ENCODE results near the gene ARHGEF7. TPM values are rescaled to one million over a fixed set of nuclear protein-coding genes. Genes with fewer than 3 reads are reported as not detected.

ARHGEF7 gene
- total RNA-seq, 1 donor from 2014 or later: 95.7 TPM

DNA sequence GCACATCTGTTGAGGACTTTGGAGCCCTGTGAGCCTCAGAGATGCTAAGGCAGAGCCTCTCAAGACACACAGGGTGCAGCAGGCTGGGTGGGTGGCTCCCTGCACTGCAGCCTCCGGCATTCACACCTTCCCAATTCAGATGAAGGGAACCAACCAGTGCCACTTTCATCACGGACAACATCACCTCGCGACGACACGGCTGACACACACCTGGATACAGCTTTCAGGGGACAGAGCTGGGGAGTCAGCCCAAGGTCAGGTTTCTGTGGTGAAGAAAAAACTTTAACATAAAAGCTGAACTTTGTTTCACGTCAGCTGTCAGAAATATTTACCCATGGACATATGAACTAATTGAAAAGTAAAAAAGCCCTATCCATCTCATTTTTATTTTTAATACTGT is 24.9 kb upstream of the ARHGEF7 start:
- TF ChIP-seq, protein P1, sequence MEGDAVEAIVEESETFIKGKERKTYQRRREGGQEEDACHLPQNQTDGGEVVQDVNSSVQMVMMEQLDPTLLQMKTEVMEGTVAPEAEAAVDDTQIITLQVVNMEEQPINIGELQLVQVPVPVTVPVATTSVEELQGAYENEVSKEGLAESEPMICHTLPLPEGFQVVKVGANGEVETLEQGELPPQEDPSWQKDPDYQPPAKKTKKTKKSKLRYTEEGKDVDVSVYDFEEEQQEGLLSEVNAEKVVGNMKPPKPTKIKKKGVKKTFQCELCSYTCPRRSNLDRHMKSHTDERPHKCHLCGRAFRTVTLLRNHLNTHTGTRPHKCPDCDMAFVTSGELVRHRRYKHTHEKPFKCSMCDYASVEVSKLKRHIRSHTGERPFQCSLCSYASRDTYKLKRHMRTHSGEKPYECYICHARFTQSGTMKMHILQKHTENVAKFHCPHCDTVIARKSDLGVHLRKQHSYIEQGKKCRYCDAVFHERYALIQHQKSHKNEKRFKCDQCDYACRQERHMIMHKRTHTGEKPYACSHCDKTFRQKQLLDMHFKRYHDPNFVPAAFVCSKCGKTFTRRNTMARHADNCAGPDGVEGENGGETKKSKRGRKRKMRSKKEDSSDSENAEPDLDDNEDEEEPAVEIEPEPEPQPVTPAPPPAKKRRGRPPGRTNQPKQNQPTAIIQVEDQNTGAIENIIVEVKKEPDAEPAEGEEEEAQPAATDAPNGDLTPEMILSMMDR (IDR thresholded peaks at IDR 0.05): no peak
- no peak overlapping the region for H3K4me3 Mint-ChIP-seq
- ChIA-PET POLR2A (no interaction called here), CTCF (interaction anchor here (1.1 to 1.2 kb wide), 2 partner anchors 90 to 134 kb away, joined by 3 to 4 read pairs; no protein-coding TSS in a partner anchor)
- no peaks in the 10 kb centered on the region for H3K36me3 Mint-ChIP-seq (ENCODE audit: low read depth)
- H3K9me3 Mint-ChIP-seq: no peaks in the 10 kb centered on the region
- no peaks in the 10 kb centered on the region for H3K4me1 Mint-ChIP-seq
- ATAC-seq (ENCODE audit: low read depth): no peak
- peaks cover 14% of the 10 kb centered on the region for H3K27me3 Mint-ChIP-seq
- no peak for DNase-seq
- intact Hi-C loops (cut with micrococcal nuclease): no loop called here
- no peak overlapping the region for H3K27ac Mint-ChIP-seq

DNA sequence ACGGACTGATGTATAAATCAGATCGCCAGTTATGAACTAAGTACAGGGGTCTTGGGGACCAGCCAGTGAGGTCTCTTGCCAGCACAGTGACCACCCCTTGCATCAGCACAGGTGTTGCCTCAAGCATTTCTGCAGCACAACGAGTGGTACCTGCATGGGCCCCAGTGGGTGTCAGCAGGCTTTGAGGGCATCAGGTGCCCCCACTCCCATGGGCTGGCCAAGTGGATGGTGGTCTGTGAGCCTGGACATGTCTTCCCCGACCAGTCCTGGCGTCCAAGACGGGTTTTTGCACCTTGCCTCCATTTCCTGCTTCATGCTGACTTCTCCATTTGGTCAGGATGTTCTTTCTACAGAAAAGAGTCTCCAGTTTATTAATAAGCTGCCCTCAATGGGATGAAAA is 22.4 kb upstream of the ARHGEF7 start:
- TF ChIP-seq, protein P1 (IDR thresholded peaks at IDR 0.05): no peak
- intact Hi-C loops (cut with micrococcal nuclease): no loop called here
- Mint-ChIP-seq H3K27me3 (peaks cover 27% of the 10 kb centered on the region), H3K9me3 (no peaks in the 10 kb centered on the region), H3K4me3 (no peak overlapping the region), H3K36me3 (ENCODE audit: low read depth) (no peaks in the 10 kb centered on the region), H3K4me1 (no peaks in the 10 kb centered on the region), H3K27ac (no peak overlapping the region)
- DNase-seq: no peak
- ChIA-PET POLR2A (no interaction called here), CTCF (no interaction called here)
- ATAC-seq (ENCODE audit: low read depth): no peak

DNA sequence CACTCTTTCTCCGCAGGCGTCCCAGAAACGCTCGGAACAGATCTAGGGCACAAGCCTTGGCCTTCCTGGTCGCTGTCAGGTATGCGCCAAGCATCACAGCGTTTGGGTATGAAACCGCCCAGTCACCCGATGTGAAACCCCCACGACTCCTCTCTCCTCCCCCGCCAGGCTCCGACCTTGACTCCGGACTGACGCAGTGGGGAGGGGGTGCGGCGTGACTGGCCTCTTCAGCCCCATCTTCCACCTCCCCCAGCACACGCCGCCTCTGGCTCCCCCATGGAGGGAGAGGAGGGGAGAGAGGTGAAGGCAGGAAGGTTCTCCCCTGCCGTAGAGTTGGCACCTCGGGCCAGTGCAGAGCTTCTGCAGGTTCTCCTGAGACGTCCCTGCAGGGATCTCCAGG is 22.0 kb upstream of the ARHGEF7 start:
- ATAC-seq (ENCODE audit: low read depth): no peak
- ChIA-PET POLR2A (no interaction called here), CTCF (no interaction called here)
- TF ChIP-seq, protein P1 (IDR thresholded peaks at IDR 0.05): no peak
- DNase-seq: no peak
- H3K27ac Mint-ChIP-seq: no peak overlapping the region
- no peaks in the 10 kb centered on the region for H3K36me3 Mint-ChIP-seq (ENCODE audit: low read depth)
- H3K9me3 Mint-ChIP-seq: no peaks in the 10 kb centered on the region
- no peak overlapping the region for H3K4me3 Mint-ChIP-seq
- intact Hi-C loops (cut with micrococcal nuclease): no loop called here
- no peaks in the 10 kb centered on the region for H3K4me1 Mint-ChIP-seq
- H3K27me3 Mint-ChIP-seq: peaks cover 30% of the 10 kb centered on the region

DNA sequence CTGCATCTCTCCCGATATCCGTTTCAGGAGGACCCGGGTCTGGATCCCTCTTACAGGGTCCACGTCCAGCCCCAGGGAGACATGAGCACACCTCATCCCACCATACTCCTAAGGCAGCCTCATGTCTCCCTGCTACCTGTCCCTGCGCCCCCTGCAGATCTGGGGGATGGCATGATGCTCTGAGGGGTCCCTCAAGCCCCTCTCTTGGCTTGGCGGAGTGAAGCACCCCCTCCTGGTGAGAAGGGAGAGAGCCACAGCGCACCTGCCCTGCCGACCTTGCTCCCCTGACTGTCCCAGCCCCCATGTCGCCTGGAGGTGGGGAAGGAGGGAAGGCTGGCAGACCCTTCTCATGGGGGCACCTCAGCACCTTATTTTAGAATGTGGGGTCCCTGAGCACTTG is 21.5 kb upstream of the ARHGEF7 start:
- Mint-ChIP-seq H3K4me1 (no peaks in the 10 kb centered on the region), H3K4me3 (no peak overlapping the region), H3K36me3 (ENCODE audit: low read depth) (no peaks in the 10 kb centered on the region), H3K27me3 (peaks cover 35% of the 10 kb centered on the region), H3K9me3 (no peaks in the 10 kb centered on the region), H3K27ac (no peak overlapping the region)
- no peak for DNase-seq
- POLR2A ChIA-PET: no interaction called here
- CTCF ChIA-PET: no interaction called here
- ATAC-seq (ENCODE audit: low read depth): no peak
- intact Hi-C loops (cut with micrococcal nuclease): no loop called here
- TF ChIP-seq, protein P1 (IDR thresholded peaks at IDR 0.05): no peak

DNA sequence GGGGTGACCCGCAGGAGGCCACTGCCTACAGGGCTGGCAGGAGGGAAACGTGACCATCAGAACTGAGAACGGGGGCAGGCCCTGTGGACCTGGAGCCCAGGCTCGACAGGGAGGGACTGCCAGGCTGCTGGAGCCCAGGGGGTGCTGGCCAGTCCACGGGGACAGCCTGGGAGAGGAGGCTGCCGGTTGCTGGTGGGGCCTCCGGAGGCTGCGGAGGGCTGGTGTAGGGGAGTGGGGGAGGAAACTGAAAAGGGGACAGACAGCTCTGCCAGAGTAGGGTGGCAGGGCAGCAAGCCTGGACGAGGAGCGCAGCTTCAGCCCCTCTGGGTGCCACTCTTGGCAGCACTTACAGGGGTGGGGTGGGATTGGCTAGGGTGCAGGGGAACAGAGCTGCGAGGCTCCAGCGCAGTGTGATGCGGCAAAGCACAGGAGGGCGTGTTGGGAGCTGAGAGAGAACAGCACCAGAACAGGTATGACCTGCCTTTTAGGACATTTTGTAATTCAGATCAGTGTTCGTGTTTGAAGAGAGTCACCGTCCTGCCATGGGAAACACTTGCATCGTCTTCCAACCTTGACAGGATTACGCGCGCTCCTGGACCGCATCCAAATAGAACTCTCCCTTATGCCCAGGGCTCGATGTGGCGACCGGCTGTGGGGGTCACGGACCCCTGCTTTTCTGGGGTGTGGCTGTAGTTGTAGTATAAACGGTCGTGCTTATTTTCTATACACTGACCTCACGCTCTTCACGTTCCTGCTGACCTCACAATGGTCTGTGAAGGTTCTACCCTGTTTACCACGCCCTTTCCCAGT is 19.9 kb upstream of the ARHGEF7 start:
- TF ChIP-seq, protein P1 (IDR thresholded peaks at IDR 0.05): no peak
- Mint-ChIP-seq H3K9me3 (no peaks in the 10 kb centered on the region), H3K27me3 (peaks cover 45% of the 10 kb centered on the region), H3K36me3 (ENCODE audit: low read depth) (no peaks in the 10 kb centered on the region), H3K4me1 (no peaks in the 10 kb centered on the region), H3K27ac (no peak overlapping the region), H3K4me3 (no peak overlapping the region)
- ChIA-PET POLR2A (no interaction called here), CTCF (interaction anchor here (0.9 kb wide), 1 partner anchor 27 kb away, joined by 3 read pairs; no protein-coding TSS in a partner anchor)
- ATAC-seq (ENCODE audit: low read depth): no peak
- DNase-seq: no peak
- intact Hi-C loops (cut with micrococcal nuclease): no loop called here

Measured in activated B cell treated with CpG ODN at 0.5 μM for 24 hours (primary cell).